Activated T-helper 1 cell treated with Interleukin-2 at 50 U/mL for 16 hours (primary cell): Measurements from ENCODE around the gene RNF144B.
"Not testable (repeated sequence)": the region's sequence is repeated elsewhere in the genome, so short reads cannot be mapped to it uniquely, and the experiment has no call there.

Source experiments
- DNase-seq: peaks from one replicate; pipeline ENCODE4 v3.0.0-alpha.2; 2020; ENCODE audit warnings: low read depth

The RNF144B gene

GRCh38 chr6:18445228-18445627, 58.1 kb downstream of the RNF144B start:
- DNase-seq = no peak

DNA sequence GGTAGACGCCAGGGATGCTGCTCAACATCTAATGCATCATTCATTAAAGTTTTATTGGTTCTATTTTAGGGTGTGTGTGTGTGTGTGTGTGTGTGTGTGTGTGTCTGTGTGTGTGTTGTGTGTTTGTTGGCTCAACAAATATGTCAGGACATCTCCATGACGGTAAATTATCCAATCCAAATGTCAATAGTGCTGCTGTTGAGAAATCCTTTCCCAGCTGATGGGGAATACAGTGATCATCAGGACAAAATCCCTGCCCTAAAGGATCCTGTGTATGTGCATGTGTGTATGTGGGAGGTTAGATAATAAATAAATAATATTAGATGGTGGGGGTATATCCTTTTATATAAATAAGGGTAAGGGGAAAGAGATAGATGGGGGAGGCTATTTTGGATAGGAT, 59.6 kb downstream of the RNF144B start:
- DNase-seq = no peak

- no peak for DNase-seq
Observed at GRCh38 chr6:18447552-18447951, 60.4 kb downstream of the RNF144B start.

GRCh38 chr6:18451756-18452155, 64.6 kb downstream of the RNF144B start:
- DNase-seq = no peak

- DNase-seq = no peak
Observed at GRCh38 chr6:18454446-18454845, 67.3 kb downstream of the RNF144B start.

DNA sequence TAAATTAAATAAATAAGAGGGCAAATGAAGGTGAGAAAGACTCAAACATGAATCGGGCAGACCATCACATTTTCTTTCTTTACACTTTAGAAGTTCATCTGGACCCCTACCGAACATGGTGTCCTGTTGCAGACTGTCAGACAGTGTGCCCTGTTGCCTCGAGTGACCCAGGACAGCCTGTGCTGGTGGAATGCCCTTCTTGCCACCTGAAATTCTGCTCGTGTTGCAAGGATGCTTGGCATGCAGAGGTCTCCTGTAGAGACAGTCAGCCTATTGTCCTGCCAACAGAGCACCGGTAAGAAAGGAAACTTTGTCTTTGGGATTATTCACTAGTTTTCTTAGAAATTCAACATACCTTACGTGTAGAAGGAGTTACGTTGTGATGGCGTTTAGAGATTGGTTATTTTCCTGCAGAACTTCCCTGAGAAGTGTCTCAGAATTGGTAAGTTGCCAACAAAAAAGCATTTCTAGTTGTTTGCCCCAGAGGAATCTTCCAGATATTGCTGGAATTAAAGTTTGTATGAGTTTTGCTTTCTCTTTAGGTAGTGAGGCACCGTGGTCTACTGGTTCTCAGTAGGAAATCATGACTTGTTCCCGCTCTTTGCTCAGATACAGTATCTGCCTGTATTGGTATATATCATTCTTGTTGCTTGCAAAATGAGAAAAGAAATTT, 70.1 kb downstream of the RNF144B start:
- no peak for DNase-seq

DNA sequence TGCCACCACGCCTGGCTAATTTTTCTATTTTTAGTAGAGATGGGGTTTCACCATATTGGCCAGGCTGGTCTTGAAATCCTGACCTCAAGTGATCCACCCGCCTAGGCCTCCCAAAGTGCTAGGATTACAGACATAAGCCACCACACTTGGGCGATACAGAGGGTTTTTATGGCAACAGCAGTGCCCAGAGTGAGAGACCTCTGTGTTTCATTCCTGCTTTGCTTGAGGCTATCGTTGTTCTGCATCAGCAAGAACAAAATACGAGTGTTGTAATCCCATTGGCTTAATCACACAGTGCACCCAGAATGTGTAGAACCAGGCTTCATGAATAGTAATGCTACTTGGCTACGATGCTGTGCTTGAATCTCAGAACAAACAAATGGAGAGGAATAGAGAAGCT, 70.9 kb downstream of the RNF144B start:
- not testable (repeated sequence) for DNase-seq

- DNase-seq = no peak
Observed at GRCh38 chr6:18463429-18463828, 76.3 kb downstream of the RNF144B start.

DNA sequence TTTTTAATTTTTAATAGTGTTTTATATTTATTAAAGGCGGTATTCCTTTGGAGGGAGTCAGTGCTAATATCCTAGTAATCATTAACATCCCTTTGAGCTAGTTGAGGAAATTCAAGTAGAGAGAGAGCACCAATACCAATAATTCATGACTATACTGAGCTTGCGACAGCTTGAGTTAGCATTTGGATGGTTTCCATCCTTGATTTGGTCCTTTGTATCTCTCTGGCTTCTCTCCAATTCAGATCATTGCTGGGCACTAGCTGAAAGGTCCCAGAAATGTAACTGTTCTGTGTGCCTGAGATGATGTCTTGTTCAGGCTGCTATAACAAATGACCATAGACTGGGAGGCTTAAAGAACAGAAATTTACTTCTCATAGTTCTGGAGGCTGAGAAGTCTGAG, 77.0 kb downstream of the RNF144B start:
- no peak for DNase-seq

GRCh38 chr6:18465410-18466154, 78.4 kb downstream of the RNF144B start:
- no peak for DNase-seq

GRCh38 chr6:18467741-18468502, 80.8 kb downstream of the RNF144B start:
- no peak for DNase-seq

DNA sequence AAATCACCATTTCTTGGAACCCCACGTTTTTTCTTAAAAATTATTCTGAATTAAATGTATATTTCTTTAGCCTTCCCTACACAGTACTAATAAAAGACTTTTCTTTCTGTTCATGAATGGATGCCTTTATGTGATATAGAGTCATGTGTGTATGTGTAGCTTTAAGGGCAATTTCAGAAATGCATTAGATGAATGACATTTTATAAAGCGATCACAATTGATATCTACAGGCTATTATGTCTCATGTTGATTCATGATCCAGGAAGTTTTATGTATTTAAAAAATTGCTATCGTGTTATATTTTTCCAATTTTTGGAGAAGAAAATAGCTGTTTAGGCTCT, 81.3 kb downstream of the RNF144B start:
- no peak for DNase-seq

DNA sequence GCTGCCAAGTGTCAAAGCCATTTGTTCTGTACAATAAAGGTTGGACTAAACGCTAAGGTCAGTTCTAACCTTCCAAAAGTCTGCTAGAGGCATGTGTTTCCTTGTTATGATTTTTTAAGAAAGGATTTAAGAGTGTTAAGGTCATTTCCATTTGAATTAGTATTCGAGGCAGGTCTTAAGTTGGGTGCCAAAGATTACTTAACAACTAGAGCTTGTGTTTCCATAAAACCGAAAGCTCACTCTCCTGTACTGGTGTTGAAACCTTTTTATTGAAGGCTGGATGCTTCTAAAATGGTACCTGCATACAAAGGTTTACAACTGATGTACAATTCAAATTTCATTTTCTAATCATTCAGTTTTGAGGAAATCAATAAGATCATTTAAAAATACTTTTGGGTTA, 82.4 kb downstream of the RNF144B start:
- DNase-seq = no peak

GRCh38 chr6:18471232-18471964, 84.2 kb downstream of the RNF144B start:
- no peak for DNase-seq

DNA sequence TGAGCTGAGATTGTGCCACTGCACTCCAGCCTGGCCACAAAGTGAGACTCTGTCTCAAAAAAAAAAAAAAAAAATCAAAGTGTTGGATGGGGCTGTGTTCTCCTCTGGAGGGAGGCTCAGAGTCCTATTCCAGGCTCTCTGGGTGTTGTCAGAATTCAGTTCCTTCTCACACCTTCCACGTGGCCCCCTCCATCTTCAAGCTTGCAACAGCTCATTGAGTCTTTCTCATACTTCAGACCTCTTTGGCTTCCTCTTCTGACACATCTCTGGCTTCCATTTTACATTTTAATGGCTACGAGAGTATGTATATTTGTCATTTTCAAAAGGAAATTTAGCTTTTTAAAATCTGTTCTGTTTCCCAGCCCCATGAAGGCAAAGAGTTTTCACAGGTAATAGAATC, 85.8 kb downstream of the RNF144B start:
- no peak for DNase-seq

DNA sequence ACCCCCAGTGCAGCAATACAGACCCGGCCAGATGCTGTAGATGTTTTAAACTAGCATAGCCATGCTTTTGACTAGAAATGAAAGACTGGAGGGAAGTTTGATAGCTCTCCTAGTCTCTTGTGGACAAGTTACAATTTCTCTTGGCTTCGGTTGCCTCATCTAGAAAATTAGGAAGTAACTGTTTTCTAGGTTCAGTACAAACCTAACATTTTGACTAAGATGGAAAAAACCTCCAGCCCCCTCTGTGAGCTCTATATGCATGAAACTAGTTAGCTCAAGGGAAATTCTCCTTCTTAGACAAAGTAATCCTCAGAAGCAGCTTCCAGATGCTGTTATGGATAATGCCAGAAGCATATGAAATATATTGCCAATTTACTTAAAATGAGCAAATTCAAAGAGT, 86.6 kb downstream of the RNF144B start:
- no peak for DNase-seq

GRCh38 chr6:18477301-18477941, 90.3 kb downstream of the RNF144B start:
- no peak for DNase-seq

GRCh38 chr6:18478610-18479009, 91.5 kb downstream of the RNF144B start:
- DNase-seq = no peak

DNA sequence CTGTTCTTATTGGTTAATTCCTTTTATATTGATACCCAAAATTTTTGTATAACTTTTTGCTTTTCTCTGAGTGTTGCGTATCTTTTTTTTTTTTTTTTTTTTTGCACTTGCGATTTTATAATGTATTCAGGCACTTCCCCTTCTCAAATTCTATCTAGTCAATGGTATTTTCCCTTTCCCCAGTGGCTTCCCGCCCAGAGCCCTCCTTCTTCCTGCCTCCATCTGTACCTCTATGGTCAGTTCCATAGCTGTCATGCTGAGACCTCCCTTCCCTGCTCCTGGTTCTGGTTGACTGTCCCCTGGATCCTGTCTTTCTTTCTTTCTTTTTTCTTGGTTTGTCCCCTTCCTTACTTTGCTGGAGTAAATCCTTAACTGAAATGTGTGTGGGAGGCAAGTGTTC, 94.7 kb downstream of the RNF144B start:
- DNase-seq = no peak

DNA sequence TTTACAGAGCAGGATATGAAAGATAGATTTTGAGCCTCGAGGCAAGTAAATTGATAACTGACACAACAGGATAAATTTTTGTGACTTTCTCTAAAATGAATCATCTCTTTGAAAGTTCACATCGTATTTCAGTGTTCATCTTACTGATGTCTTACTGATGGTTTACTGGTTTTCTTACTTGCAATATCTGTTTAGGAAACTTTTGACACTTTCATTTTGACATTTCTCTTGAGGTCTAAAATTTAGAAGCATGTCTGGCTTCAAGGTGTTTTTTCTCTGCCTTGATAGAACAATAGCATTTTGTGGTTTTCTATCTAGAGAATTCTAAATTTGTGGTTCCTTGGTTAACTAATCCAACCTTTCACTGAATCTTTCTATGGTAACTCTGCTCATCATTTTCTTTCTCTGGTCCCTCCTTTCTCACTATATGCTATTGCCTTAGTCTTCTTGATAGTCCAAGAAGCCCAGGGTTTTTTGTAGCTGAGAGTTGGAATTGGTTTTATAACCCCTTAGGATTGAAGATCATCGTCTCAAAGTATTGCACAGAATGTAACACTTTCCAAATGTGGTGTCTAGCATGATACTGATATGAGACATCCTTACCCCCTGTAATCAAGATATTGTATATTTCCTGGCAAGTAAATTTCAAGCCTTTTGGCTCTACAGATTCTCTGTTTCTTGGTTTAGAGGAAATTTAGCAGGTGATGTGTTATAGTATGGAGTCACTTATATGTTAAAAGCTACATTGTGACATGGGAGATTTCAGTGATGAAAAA, 98.7 kb downstream of the RNF144B start:
- DNase-seq = no peak

DNA sequence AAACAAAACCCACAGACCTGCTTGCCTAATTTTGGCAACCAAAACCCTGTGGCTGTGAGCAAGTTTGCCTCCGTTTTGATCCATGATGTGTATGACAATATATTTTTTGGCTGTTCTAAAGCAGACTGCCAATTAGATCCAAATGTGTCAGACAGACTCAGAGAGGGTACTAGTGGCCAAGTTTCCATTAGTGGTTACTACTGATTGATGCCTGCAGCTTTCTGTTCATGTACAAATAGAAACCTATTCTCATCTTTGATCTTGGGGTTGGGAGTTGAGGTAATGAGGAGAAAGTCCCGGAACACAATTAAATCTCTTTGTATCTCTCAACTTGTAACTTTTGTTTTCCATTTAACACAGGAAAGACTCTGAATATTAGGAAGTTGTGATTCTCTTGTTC, 100.9 kb downstream of the RNF144B start:
- DNase-seq = no peak
